GM18868 (cell line): ENCODE data around the gene MTA3.

ENCODE experiments used
- ATAC-seq: cut with Tn5 transposase; IDR thresholded peaks from one replicate; pipeline ENCODE4 v1.9.1; 2021; ENCODE audit warnings: mild to moderate bottlenecking, moderate library complexity; ENCODE audit not compliant: unreplicated experiment

The MTA3 gene

DNA sequence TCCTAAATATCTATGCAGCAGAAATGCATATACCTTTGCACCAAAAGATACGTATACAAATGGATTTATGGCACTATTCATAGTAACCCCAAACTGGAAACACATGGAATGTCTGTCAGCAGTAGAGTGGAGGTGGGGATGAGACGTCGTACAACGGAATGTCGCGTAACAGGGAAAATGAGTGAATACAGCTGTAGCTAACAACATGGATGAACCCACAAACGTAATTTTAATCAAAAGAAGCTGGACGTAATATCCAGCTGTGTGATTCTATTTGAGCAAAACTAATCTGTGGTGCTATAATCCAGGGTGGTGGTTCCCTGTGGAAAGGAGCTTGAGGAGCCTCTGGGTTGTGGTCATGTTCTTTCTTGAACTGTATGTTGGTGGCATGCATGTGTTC is 89.9 kb downstream of the MTA3 start:
- no peak for ATAC-seq

DNA sequence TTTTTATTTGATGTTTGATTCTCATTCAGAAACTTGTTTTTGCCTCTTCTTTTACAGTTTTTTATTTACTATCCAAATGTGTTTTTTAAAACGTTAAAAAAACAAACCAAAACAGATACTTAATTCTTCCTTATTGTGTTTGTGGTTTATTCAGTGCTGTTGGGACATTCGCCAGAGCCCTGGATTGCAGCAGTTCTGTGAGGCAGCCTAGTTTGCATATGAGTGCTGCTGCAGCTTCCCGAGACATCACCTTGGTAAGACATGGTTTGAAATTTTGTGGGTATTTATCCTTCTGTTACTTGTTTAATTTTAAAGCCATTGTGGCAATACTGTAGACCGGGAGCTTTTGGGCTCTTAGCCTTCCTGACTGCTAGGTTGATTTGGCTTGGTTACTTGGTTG is 91.2 kb downstream of the MTA3 start:
- no peak for ATAC-seq

DNA sequence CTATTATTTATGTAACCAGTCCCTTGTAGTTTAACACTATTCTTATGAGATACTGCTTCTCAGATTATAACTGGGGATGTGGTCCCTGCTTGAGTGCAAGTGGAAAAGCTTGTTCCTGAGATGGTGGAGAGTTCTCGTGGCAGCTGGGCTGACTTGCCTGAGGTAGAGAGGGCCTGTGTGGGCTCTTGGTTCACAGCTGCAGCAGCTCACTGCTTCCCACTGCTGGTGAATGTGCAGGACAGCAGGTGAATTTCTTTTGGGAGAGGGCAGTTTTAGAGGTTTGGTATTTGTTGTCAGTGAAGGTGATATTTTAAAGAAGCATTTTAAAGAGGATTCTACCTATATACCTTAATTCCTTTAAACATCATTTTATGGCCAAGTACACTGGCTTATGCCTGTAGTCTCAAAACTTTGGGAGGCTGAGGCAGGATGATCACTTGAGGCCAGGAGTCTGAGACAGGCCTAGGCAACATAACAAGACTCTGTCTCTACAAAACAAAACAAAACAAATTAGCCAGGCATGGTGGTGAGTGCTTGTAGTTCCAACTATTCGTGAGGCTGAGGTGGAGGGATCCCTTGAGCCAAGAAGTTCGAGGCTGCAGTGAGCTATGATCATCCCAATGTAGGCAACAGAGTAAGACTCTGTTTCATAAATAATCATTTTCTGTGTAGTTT is 94.8 kb downstream of the MTA3 start:
- ATAC-seq, result peak; percentile 85

DNA sequence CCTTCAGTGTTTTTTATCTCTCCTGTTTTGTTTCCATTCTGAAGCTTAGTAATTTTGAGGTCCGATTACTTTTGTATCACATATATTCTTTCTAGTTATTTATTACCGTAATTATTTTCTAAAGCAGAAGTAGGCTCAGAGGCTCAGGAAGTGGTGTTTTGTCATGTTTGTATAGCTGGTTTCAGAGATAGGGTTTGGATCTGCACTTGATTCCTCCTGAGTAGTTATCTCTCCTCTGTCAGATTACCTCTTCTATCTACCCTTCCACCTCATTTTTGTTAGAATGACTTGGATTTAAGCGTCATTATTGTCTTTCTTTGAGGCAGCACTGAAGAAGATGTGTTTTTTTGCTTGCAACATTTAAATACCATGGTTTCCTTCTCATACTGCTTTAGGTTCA is 95.4 kb downstream of the MTA3 start:
- ATAC-seq, result peak; percentile 65

DNA sequence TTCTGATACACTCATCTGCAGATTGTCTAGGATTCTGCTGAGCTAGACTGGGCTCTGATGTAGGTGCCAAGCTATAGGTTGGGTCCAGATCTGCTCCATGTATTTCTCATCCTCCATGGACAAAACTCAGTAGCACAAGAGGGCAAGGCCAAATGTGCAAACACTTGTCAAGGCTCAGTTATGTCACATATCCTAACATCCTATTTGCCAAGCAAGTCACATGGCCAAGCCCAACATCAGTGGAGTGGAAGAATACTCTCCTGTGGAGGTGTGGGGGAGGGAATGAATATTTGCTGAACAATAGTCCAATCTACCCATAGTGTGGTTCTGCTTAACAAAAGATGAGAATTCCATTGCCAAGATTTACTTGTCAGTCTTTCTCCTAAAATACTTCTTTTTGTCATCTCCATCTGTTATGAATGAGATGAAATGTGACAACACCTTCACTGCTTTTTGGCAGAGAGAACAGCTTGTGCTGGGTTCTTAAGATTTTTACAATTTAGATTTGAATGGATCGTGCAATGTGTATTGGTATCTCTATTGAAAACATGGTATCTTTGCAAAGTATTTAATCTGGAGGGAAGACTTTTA is 105.7 kb downstream of the MTA3 start:
- no peak for ATAC-seq

DNA sequence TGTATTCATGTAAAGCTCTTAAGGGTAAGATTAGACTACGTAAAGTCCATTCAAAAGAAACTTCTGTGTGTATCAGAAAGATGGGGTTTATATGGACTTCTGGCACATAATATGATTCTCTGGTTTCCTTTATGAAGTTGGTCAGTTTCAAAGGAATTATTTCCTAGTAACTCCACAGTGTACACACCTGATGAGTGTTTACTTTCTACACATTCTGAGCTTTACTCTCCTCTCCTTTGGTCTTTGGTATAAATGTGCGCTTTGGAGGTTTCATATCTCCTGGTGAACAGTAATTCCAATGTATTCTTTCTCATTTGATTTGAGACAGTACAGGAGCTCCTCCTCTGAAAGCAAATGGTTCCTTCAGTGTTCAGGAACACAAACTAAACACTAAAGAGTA is 107.4 kb downstream of the MTA3 start:
- no peak for ATAC-seq

DNA sequence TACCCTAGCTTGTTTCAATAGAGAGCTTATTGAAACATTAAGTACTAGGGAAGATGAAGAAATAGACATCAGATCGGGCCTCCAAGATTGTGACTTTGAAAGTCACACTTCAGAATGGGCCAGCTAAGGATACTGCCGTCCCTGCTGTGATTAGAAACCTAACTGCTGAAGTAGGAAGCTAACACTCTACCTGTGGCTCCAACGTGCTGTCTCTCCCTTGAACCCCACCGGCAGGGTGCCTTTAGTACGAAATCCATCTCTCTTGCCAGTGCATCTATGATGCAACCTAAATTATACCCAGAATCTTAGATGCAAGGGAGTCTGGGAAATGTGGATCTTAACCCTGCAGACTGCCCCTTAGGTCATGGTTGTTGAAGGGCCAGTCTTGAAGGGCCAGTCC is 116.9 kb downstream of the MTA3 start:
- ATAC-seq, result no peak

DNA sequence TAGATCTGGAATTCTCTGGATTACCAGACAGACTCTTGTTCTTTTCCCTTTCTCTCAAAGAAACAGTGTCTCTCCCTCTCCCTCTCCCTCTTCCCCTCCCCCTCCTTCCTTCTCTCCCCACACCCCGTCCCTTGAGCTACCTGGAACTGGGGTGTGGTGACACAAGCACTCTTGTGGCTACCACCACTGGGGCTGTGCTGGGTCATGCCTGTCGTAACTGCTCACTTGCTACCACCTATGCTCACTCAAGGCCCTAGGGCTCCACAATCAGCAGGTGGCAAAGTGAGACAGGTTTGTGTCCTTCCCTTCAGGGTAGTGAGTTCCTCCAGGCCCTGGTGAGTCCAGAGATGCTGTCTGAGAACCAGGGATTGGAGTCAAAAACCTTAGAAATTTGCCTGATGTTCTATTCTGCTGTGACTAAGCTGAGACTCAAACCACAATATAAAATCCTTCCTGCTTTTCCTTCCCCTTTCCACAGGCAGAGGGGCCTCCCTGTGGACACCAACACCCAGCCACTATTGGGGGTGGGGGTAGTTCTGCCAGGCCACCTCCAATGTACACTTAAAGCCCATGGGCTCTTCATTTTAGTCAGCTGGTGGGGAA is 124.7 kb downstream of the MTA3 start:
- no peak for ATAC-seq

DNA sequence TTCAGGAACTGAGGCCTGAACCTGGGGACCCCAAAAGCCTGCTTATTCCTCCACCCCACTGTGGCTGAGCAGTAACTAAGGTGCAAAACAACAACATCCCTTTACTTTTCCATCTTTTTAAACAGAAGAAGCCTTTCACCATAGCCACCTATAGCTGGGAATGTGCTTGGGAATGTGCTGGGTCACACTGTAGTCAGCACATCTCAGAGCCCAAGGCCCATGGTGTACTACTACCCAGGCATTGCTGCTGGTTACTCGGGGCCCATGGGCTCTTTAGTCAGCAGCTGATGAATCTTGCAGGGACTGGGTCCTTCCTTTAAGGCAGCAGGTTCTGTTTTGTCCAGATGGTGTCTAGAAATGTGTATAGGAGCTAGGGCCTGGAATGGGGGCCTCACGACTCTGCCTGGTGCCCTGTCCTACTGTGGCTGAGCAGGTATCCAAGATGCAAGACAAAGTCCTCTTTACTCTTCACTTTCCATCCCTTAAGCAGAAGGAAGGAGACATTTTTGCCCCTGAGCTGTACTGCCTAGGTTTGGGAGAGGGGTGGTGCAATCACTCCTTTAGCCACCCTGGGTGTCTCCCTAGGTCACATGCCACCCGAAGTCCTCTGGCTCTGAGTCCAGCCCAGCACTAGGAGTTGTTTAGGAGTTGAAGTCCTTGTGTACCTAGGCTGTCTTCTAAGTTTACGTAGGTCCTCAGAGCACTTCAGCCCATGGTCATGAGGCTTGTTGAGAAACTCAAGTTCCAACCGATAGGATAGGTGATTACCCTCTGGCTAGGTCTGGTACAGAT is 125.5 kb downstream of the MTA3 start:
- ATAC-seq, result no peak

DNA sequence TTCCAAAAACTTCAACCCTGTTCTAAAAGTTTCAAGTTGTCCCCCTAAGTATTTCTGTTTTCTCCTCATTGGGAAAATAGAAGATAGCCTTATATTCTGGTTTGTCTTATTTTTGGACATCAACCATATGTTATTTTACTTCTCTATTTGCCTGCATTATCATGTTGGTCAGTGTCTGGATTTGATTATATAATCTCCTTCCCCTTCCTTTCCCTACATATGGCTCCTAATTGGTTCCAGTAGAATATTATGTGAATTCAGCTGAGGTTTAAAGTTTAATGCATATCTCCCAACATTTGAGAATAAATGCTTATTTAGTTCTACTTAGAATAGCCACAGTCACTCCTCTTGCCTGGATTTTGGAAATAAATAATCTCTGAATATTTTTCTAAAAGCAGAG is 128.6 kb downstream of the MTA3 start:
- no peak for ATAC-seq

DNA sequence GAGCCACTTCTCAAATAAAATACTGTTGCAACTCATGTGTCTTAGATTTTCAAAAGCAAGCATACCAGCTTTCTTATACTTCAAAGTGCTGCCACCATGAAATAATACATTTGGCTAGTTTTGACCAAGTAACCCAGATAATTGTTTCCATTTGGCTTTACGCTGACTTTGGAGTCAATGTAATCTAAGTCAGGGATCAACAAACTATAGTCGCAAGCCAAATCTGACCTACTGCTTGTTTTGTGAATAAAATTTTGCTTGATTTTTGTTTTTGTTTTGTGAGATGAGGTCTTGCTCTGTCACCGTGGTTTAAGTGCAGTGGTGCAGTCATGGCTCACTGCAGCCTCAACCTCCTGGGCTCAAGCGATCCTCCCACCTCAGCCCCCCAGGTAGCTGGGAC is 130.5 kb downstream of the MTA3 start:
- ATAC-seq, result no peak

DNA sequence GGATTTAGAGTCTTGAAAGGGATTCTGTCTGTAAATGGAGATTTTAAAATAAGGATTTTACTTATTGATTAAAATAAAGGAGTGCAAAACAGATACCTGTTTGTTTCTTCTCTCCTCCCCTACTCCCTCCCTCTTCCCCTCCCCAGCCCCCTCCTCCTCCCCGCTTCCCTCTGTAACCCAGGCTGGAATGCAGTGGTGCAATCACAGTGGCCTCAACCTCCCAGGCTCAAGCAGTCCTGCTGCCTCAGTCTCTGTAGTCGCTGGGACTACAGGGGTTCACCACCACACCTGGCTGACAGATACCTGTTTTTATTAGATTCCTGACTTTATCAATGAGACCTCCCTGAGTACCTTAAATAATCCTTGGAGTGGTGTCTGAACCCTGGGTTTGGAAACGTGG is 138.4 kb downstream of the MTA3 start:
- no peak for ATAC-seq

DNA sequence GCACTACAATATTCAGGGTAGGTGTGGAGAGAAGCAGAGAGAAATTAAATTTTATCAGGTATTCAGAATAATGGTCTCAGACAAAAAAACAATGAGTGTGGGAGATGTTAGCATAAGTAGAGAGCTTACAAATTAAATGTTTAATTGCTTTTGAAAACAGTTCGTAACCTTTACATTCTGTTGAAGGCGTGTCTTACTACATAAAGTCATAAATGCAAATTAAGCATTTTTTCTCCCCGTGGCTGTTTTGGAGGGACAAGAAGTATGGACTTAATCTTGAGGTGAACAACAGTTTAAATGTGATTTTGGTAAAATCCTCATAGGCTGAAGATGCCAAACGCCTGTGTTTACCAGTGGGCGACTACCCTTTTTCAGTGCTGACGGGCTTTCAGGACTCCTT is 139.7 kb downstream of the MTA3 start:
- no peak for ATAC-seq

DNA sequence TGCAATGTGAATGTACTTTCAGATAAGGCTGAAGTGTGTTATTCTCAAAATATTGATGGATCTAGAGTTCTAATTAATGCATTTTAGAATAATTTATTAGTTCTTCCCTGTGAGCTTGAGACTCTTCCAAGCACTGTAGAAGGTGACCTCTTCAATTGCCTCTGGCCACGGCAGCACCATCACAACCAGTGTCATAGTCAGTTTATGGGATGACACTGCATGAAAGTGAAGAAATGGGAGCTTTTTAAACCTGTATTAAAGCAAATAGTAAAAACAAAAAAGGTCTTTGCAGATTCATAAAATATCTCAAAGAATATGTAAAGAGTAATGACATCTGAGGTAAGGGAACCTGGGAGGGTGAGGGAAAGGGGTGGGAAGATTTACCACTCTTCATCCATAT is 143.5 kb downstream of the MTA3 start:
- no peak for ATAC-seq

DNA sequence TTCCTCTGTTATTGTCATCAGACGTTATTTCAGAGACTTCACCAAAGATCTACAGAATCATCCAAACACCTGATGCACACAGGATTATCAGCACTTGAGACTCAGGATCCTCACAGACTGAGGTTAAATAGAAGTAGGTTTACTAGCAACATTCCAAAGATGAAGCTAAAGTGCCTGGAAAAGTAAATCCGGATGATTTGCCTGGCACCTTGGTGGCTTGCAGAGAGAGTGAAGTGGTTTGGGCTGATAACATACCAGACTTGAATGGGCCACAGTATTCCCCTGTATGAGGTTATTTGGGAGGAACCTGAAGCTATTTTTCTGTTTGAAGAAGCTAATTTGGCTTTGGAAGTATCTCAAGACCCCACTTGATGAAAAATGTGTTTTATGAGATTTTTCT is 144.5 kb downstream of the MTA3 start:
- no peak for ATAC-seq

DNA sequence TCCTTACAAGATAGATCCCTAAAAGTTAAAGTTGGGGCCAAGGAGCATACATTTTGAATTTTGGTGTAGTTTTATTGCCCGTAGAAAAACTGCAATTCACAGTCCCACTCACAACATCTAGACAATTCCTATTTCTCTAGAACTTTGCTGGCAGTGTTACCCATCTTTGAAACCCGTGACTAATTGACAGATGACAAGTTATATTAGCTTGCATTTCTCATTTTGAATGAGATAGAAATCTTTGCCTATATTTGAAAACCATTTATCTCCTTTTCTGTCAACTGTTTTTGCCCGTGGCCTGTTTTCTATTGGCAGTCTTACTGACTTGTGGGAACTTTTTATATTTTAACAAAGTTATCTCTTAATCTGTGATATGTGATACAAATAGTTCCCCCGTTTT is 145.5 kb downstream of the MTA3 start:
- ATAC-seq, result no peak

DNA sequence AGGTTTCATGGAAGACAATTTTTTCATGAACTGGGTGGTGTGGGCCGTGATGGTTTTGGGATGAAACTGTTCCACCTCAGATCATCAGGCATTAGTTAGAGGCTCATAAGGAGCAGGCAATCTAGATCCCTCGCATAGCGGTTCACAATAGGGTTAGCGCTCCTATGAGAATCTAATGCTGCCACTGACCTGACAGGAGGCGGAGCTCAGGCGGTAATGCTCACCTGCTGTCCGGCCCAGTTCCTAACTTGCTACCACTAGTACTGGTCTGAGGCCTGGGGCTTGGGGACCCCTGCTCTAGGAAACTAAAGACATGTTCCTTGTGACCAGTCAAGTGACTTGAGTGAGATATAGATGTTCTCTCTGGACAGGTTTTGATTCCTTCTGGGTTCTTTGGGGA is 146.3 kb downstream of the MTA3 start:
- ATAC-seq, result no peak

DNA sequence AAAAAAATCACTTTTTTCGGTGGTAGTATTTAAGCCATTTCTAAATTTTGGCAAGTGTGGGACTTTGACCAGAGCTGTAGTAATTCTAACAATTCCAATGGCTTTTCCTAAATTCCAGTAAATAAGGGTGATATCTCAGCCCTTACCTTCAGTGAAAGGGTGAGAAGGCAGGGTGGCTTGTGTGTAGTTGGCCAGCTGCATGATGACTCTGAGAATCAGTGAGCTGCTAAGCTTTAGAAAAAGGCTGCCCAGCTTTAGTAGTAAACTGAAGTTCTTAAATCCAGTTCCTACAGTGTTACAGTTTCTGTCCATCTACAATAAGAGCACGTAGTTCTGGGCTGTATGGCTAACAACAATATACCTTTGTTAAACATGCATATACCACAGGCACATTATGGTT is 153.5 kb downstream of the MTA3 start:
- ATAC-seq, result peak; percentile 8

DNA sequence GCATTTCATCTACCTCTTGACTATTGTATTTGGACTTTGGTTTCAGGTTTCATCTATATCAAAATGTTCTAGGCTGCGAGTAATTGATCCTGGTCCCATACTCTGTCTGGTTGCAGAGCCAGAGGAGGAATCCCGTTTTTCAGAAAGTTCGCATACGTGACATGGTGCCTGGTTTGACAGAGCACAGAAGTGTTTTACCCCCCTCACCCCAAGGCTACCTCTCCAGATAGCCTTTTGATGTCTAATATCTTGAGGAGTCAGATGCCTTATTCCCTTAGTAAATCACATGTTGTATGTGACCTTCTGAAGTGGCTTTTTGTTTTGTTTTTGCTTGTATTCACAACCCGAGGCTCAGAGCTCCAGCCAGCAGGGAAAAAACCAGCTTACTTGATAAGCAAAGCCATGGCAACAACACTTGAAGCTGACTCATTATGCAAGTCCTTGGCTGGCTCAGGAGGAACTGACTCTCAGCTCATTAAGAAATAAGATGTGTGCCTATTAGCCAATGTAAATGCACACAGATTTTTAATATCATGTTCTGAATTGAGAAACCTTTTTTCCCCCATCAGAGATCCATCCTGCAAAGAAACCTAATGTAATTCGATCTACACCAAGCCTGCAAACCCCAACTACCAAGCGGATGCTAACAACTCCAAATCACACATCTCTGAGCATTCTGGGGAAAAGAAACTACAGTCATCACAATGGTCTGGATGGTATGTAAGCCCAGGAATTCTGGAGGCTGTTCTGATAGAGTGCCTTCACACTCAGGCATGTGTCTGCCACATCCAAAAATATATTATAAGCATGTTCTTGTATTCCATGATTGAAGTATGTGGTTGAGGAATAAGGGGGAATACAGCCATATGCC is 154.1 kb downstream of the MTA3 start:
- peak; percentile 99 for ATAC-seq

DNA sequence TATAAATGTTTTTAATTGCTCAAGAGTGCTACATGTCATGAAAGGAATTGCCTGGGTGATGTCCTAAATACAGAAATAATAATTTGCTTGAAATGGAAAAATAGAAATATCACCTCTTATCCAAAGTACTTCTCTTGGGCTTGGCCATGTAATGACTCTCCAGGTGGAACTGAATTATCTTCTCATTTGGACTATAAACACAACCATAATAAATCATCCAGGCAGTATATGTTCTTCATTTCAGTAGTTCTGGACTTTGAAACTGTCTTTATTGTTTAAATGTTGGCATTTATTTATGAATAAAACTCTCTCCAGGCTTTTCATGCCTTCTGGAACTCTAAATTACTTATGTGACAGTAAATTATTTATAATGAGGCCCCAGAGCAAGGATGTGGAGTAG is 155.0 kb downstream of the MTA3 start:
- no peak for ATAC-seq

DNA sequence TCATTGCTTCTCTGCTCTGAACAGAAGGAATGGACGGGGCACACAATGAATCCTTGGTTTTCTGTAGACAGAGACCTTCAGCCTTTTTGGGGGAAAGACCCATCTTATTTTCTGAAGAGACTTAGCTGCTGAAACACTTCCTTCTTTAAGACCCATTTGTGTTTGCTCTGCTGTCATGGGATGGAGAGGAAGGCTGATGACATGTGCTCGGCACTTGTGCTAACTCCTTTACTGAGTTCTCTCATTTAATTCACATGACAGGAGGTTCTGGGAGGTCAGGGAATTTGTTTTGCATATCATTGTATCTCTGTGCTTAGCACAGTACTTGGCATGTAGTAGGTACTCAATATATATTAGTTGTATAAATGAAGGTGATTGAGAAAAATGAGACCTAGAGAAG is 156.5 kb downstream of the MTA3 start:
- no peak for ATAC-seq
